Measurements from ENCODE around the gene ELSPBP1. TPM values are rescaled to one million over a fixed set of nuclear protein-coding genes. Genes with fewer than 3 reads are reported as not detected.
"Not testable (repeated sequence)": the region's sequence is repeated elsewhere in the genome, so short reads cannot be mapped to it uniquely, and the experiment has no call there.

The ELSPBP1 gene
- total RNA-seq, 1 experiment from 2014 or later, result not detected

- no TSS peak for BruUV-seq (replicated peaks)
- ChIA-PET CTCF (interaction anchor here (0.5 to 0.7 kb wide), 2 partner anchors 13 to 245 kb away, joined by 3 read pairs; no protein-coding TSS in a partner anchor), POLR2A (no interaction called here)
- Mint-ChIP-seq H3K4me3 (ENCODE audit: unreplicated experiment) (no peak overlapping the region), H3K9me3 (ENCODE audit: unreplicated experiment) (no peaks in the 10 kb centered on the region), H3K27ac (ENCODE audit: low read depth, unreplicated experiment) (no peak overlapping the region), H3K36me3 (ENCODE audit: insufficient read depth, unreplicated experiment) (no peaks in the 10 kb centered on the region), H3K27me3 (ENCODE audit: insufficient read depth, unreplicated experiment) (no peaks in the 10 kb centered on the region), H3K4me1 (ENCODE audit: insufficient read depth, unreplicated experiment) (no peaks in the 10 kb centered on the region)
- TF ChIP-seq, protein P1, sequence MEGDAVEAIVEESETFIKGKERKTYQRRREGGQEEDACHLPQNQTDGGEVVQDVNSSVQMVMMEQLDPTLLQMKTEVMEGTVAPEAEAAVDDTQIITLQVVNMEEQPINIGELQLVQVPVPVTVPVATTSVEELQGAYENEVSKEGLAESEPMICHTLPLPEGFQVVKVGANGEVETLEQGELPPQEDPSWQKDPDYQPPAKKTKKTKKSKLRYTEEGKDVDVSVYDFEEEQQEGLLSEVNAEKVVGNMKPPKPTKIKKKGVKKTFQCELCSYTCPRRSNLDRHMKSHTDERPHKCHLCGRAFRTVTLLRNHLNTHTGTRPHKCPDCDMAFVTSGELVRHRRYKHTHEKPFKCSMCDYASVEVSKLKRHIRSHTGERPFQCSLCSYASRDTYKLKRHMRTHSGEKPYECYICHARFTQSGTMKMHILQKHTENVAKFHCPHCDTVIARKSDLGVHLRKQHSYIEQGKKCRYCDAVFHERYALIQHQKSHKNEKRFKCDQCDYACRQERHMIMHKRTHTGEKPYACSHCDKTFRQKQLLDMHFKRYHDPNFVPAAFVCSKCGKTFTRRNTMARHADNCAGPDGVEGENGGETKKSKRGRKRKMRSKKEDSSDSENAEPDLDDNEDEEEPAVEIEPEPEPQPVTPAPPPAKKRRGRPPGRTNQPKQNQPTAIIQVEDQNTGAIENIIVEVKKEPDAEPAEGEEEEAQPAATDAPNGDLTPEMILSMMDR (IDR thresholded peaks at IDR 0.05; ENCODE audit: unreplicated experiment), result no peak
- intact Hi-C loops (cut with micrococcal nuclease), result no loop called here
- DNase-seq (ENCODE audit: unreplicated experiment), result no peak
Measured at GRCh38 chr19:48061401-48062344, 67.2 kb downstream of the ELSPBP1 start.

- intact Hi-C loops (cut with micrococcal nuclease), result no loop called here
- H3K4me3 Mint-ChIP-seq (ENCODE audit: unreplicated experiment), result no peak overlapping the region
- H3K9me3 Mint-ChIP-seq (ENCODE audit: unreplicated experiment), result no peaks in the 10 kb centered on the region
- DNase-seq (ENCODE audit: unreplicated experiment), result no peak
- TF ChIP-seq, protein P1 (IDR thresholded peaks at IDR 0.05; ENCODE audit: unreplicated experiment), result no peak
- CTCF ChIA-PET, result no interaction called here
- BruUV-seq (replicated peaks), result no TSS peak
- no peaks in the 10 kb centered on the region for H3K36me3 Mint-ChIP-seq (ENCODE audit: insufficient read depth, unreplicated experiment)
- no peaks in the 10 kb centered on the region for H3K4me1 Mint-ChIP-seq (ENCODE audit: insufficient read depth, unreplicated experiment)
- H3K27ac Mint-ChIP-seq (ENCODE audit: low read depth, unreplicated experiment), result no peak overlapping the region
- POLR2A ChIA-PET, result no interaction called here
- no peaks in the 10 kb centered on the region for H3K27me3 Mint-ChIP-seq (ENCODE audit: insufficient read depth, unreplicated experiment)
Measured at GRCh38 chr19:48064509-48064908, 70.1 kb downstream of the ELSPBP1 start.

GRCh38 chr19:48069435-48069834, 75.0 kb downstream of the ELSPBP1 start:
- Mint-ChIP-seq H3K9me3 (ENCODE audit: unreplicated experiment) (peaks cover 5% of the 10 kb centered on the region), H3K4me1 (ENCODE audit: insufficient read depth, unreplicated experiment) (no peaks in the 10 kb centered on the region), H3K27ac (ENCODE audit: low read depth, unreplicated experiment) (no peak overlapping the region), H3K4me3 (ENCODE audit: unreplicated experiment) (no peak overlapping the region), H3K36me3 (ENCODE audit: insufficient read depth, unreplicated experiment) (peaks cover 6% of the 10 kb centered on the region), H3K27me3 (ENCODE audit: insufficient read depth, unreplicated experiment) (peaks cover 26% of the 10 kb centered on the region)
- ChIA-PET POLR2A (no interaction called here), CTCF (interaction anchor here (0.6 to 1.0 kb wide), 5 partner anchors 16 to 279 kb away, joined by 3 to 4 read pairs (median 3); no protein-coding TSS in a partner anchor)
- no peak for DNase-seq (ENCODE audit: unreplicated experiment)
- TF ChIP-seq, protein P1 (IDR thresholded peaks at IDR 0.05; ENCODE audit: unreplicated experiment), result no peak
- intact Hi-C loops (cut with micrococcal nuclease), result no loop called here
- no TSS peak for BruUV-seq (replicated peaks)

DNA sequence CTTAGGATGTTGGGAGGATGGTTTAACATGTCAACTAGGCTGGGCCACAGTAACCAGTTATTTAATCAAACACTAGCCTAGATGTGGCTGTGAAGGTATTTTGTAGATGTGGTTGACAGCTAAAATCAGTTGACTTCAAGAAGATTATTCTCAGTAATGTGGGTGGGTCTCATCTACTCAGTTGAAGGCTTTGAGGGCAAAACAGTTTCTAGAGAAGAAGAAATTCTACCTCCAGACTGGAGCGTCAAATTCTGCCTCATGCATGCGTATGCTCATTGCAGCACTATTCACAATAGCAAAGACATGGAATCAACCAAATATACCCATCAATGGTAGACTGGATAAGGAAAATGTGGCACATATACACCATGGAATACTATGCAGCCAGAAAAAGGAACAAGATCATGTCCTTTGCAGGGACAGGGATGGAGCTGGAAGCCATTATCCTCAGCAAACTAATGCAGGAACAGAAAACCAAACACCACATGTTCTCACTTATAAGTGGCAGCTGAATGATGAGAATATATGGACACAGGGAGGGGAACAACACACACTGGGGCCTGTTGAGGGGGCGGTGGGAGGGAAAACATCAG, 75.8 kb downstream of the ELSPBP1 start:
- peaks cover 27% of the 10 kb centered on the region for H3K27me3 Mint-ChIP-seq (ENCODE audit: insufficient read depth, unreplicated experiment)
- CTCF ChIA-PET, result interaction anchor here (0.6 kb wide), 1 partner anchor 21 kb away, joined by 3 read pairs; no protein-coding TSS in a partner anchor
- H3K27ac Mint-ChIP-seq (ENCODE audit: low read depth, unreplicated experiment); intact Hi-C loops (cut with micrococcal nuclease); H3K9me3 Mint-ChIP-seq (ENCODE audit: unreplicated experiment); BruUV-seq (replicated peaks); POLR2A ChIA-PET; H3K4me3 Mint-ChIP-seq (ENCODE audit: unreplicated experiment); H3K4me1 Mint-ChIP-seq (ENCODE audit: insufficient read depth, unreplicated experiment); DNase-seq (ENCODE audit: unreplicated experiment); H3K36me3 Mint-ChIP-seq (ENCODE audit: insufficient read depth, unreplicated experiment): not testable (repeated sequence)

Other genes with a start within 250 kb of the ELSPBP1 start
- gene NOP53, start 249.1 kb upstream of the ELSPBP1 start, total RNA-seq (2022), result 165 and 211 TPM in 2 replicates
- 93.5 and 115 TPM in 2 replicates for gene SELENOW, start 215.9 kb upstream of the ELSPBP1 start, total RNA-seq (2022)
- gene TPRX1, start 190.1 kb upstream of the ELSPBP1 start, total RNA-seq (2022), result not detected in 2 replicates
- gene CRX, start 172.7 kb upstream of the ELSPBP1 start, total RNA-seq (2022), result not detected in 2 replicates
- gene TPRX2, start 135.4 kb upstream of the ELSPBP1 start, total RNA-seq (2022), result not detected in 2 replicates
- not detected in 2 replicates for gene SULT2A1, start 108.3 kb upstream of the ELSPBP1 start, total RNA-seq (2022)
- not detected in 2 replicates for gene BSPH1, start 2.5 kb upstream of the ELSPBP1 start, total RNA-seq (2022)
- gene CABP5, start 49.4 kb downstream of the ELSPBP1 start, total RNA-seq (2022), result not detected in 2 replicates
- 1.1 and 1.4 TPM in 2 replicates for gene PLA2G4C, start 116.2 kb downstream of the ELSPBP1 start, total RNA-seq (2022)
- 12.2 and 14.6 TPM in 2 replicates for gene LIG1, start 175.7 kb downstream of the ELSPBP1 start, total RNA-seq (2022)
- gene ZSWIM9, start 176.0 kb downstream of the ELSPBP1 start, total RNA-seq (2022), result 4.8 and 5.5 TPM in 2 replicates

All from MCF 10A (cell line).